Panc1 (cell line): Measurements from ENCODE around the gene NOS2. TPM values are rescaled to one million over a fixed set of nuclear protein-coding genes. Genes with fewer than 3 reads are reported as not detected.
"Not testable (repeated sequence)": the region's sequence is repeated elsewhere in the genome, so short reads cannot be mapped to it uniquely, and the experiment has no call there.

Experiments
- ATAC-seq: fragments of 200-7000 bp; cut with Tn5 transposase; 2 replicates; pipeline ENCODE4 v1.9.1; 2020; ENCODE audit warnings: mild to moderate bottlenecking, moderate library complexity
- BruUV-seq: library from RNA; stranded (reverse); fragments of 400-500 nt; replicated peaks from 2 replicates; lab custom pipeline; 2021; lab: Mats Ljungman, UMichigan
- CTCF ChIA-PET: fragments of 300-600 bp; sonication (Branson Sonifier 250); formaldehyde crosslinking; loops from one replicate; lab custom pipeline; 2022; ENCODE audit warnings: antibody characterized with exemption; lab: Charles Lee
- POLR2A ChIA-PET: fragments of 300-600 bp; sonication (Branson Sonifier 250); formaldehyde crosslinking; loops from one replicate; lab custom pipeline; 2022; ENCODE audit warnings: antibody characterized with exemption; lab: Charles Lee
- DNase-seq: peaks from one replicate; pipeline ENCODE4 v3.0.0-alpha.2; 2010; ENCODE audit warnings: low read depth, low spot score
- H3K27ac ChIP-seq: 2 replicates; pipeline ENCODE4 v1.5.1; 2011; ENCODE audit warnings: mild to moderate bottlenecking, low read length, inconsistent platforms
- H3K27me3 ChIP-seq: fragments of 200-500 bp; sonication (Bioruptor generic); 2 replicates; pipeline ENCODE4 v1.6.0; 2014; ENCODE audit warnings: low read length, inconsistent platforms; ENCODE audit not compliant: control insufficient read depth, insufficient read depth
- H3K36me3 ChIP-seq: fragments of 200-500 bp; sonication (Bioruptor generic); 2 replicates; pipeline ENCODE4 v1.5.1; 2014; ENCODE audit warnings: inconsistent platforms, mild to moderate bottlenecking, low read length, moderate library complexity; ENCODE audit not compliant: control insufficient read depth, insufficient read depth
- H3K4me1 ChIP-seq: 2 replicates; pipeline ENCODE4 v1.5.1; 2011; ENCODE audit warnings: inconsistent platforms, mild to moderate bottlenecking, low read length, moderate library complexity; ENCODE audit not compliant: control insufficient read depth, insufficient read depth
- H3K4me3 ChIP-seq, 2 experiments: 2 replicates each; pipeline ENCODE4 v1.5.1; 2011 to 2012; ENCODE audit warnings: low read depth in 2 of 2, low read length in 2 of 2, mild to moderate bottlenecking in 2 of 2, inconsistent platforms in 1 of 2, moderate library complexity in 1 of 2
- H3K9me3 ChIP-seq: fragments of 200-500 bp; sonication (Bioruptor generic); 2 replicates; pipeline ENCODE4 v1.5.1; 2014; ENCODE audit warnings: low read depth, mild to moderate bottlenecking, inconsistent platforms, low read length, moderate library complexity; ENCODE audit not compliant: control insufficient read depth, insufficient read depth
- CTCF ChIP-seq: fragments of 450-650 bp; IDR thresholded peaks from 2 replicates; pipeline ENCODE4 v1.5.1; 2017; ENCODE audit warnings: mild to moderate bottlenecking
- POLR2AphosphoS5 ChIP-seq: IDR thresholded peaks from 2 replicates; pipeline ENCODE4 v1.6.1; 2012; ENCODE audit warnings: mild to moderate bottlenecking, low read depth, low read length, moderate library complexity
- REST ChIP-seq, 2 experiments: IDR thresholded peaks; 2 replicates each; pipeline ENCODE4 v1.6.1; 2011 to 2012; ENCODE audit warnings: low read depth in 2 of 2, control low read depth in 1 of 2, low read length in 1 of 2, mild to moderate bottlenecking in 1 of 2, moderate library complexity in 1 of 2; ENCODE audit not compliant: insufficient read depth in 1 of 2
- SIN3A ChIP-seq: IDR thresholded peaks from 2 replicates; pipeline ENCODE4 v1.6.1; 2012; ENCODE audit warnings: low read depth, mild to moderate bottlenecking, low read length, moderate library complexity, borderline replicate concordance; ENCODE audit not compliant: insufficient read depth
- TCF7L2 ChIP-seq: IDR thresholded peaks from 2 replicates; pipeline ENCODE4 v1.6.1; 2011; ENCODE audit warnings: mild to moderate bottlenecking, low read depth, low read length, inconsistent platforms
- in situ Hi-C: cut with HindIII; loops from 2 replicates; pipeline ENCODE4 v1.10.0; 2016; ENCODE audit warnings: low sequenced_read_pairs, low pct_unique_long_range_greater_than_20kb
- intact Hi-C: fragments of 100-400 bp; cut with micrococcal nuclease; formaldehyde crosslinking; loops from one replicate; pipeline ENCODE4 v1.10.0; 2022; ENCODE audit not compliant: unreplicated experiment
- total RNA-seq: library from RNA; stranded (reverse); gene quantifications from one replicate; pipeline ENCODE4 v1.2.1, GENCODE V29; 2021; ENCODE audit not compliant: unreplicated experiment

Gene NOS2
- total RNA-seq, 1 experiment from 2014 or later, result 0.08 TPM

GRCh38 chr17:27848931-27849330 is 48.6 kb upstream of the NOS2 start:
- intact Hi-C loops (loop anchor here (10.0 kb wide), 1 partner anchor 54 kb away; no protein-coding TSS in a partner anchor), in situ Hi-C loops (no loop called here)
- no TSS peak for BruUV-seq
- CTCF ChIA-PET, result no interaction called here
- ATAC-seq, result no peak
- H3K4me1 ChIP-seq, result no peaks in the 10 kb centered on the region
- no peaks in the 10 kb centered on the region for H3K9me3 ChIP-seq
- no peak overlapping the region for H3K4me3 ChIP-seq
- DNase-seq, result no peak
- POLR2A ChIA-PET, result no interaction called here
- H3K27me3 ChIP-seq, result peaks cover 8% of the 10 kb centered on the region
- no peak overlapping the region for H3K27ac ChIP-seq
- H3K36me3 ChIP-seq, result no peaks in the 10 kb centered on the region
- TF ChIP-seq TCF7L2, result no peak
- TF ChIP-seq SIN3A, result no peak
- TF ChIP-seq CTCF, result no peak
- no peak for TF ChIP-seq REST (IDR thresholded peaks at IDR 0.05; ENCODE audit: insufficient read depth in 1 of 2, low read depth in 2 of 2, low read length in 1 of 2)
- TF ChIP-seq POLR2AphosphoS5, result no peak

- POLR2A ChIA-PET, H3K9me3 ChIP-seq, H3K4me3 ChIP-seq, H3K27ac ChIP-seq, BruUV-seq, CTCF ChIA-PET, DNase-seq, H3K36me3 ChIP-seq, in situ Hi-C loops, ATAC-seq, H3K4me1 ChIP-seq, H3K27me3 ChIP-seq: not testable (repeated sequence)
- intact Hi-C loops, result loop anchor here (10.0 kb wide), 1 partner anchor 52 kb away; no protein-coding TSS in a partner anchor
Observed at GRCh38 chr17:27846808-27847307, 46.5 kb upstream of the NOS2 start.

GRCh38 chr17:27846042-27846655 is 45.8 kb upstream of the NOS2 start:
- Histone ChIP-seq H3K27ac (no peak overlapping the region), H3K4me3 (no peak overlapping the region), H3K27me3 (peaks cover 8% of the 10 kb centered on the region), H3K9me3 (no peaks in the 10 kb centered on the region), H3K4me1 (no peaks in the 10 kb centered on the region), H3K36me3 (no peaks in the 10 kb centered on the region)
- POLR2A ChIA-PET, result no interaction called here
- DNase-seq (no peak), ATAC-seq (no peak)
- intact Hi-C loops, result loop anchor here (10.0 kb wide), 1 partner anchor 51 kb away; no protein-coding TSS in a partner anchor
- no TSS peak for BruUV-seq
- CTCF ChIA-PET, result no interaction called here
- TF ChIP-seq SIN3A, result no peak
- TF ChIP-seq CTCF, result no peak
- no peak for TF ChIP-seq TCF7L2
- TF ChIP-seq REST (IDR thresholded peaks at IDR 0.05; ENCODE audit: insufficient read depth in 1 of 2, low read depth in 2 of 2, low read length in 1 of 2), result no peak
- TF ChIP-seq POLR2AphosphoS5, result no peak
- in situ Hi-C loops, result no loop called here
